DMS153 (cell line): ENCODE results near the gene BSND.
"Not testable (repeated sequence)": the region's sequence is repeated elsewhere in the genome, so short reads cannot be mapped to it uniquely, and the experiment has no call there.

Experiments
- DNase-seq: peaks from one replicate; lab custom pipeline; 2025; lab: John Stamatoyannopoulos, UW

The BSND gene

DNA sequence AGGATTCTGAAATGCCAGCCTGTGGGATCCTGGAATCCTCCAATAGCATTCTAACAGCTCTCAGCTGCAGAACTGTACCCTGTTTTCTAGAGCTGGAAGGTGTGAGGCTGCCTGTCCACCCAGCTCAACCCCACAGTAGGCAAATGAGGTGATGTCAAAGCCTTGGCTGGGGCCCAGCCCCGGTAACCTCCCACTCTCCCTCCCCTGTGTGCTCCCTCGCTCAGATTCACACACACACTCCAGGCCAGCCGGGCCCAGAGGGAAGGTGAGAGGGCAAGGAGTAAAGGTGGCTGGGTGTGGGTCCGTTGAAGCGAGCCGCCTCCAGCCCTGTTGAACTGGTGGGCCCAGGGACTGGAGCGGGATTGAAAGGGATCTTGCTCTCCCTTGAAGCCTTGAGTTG lies at the start of gene BSND:
TSS of gene BSND (plus strand) at position 257 of the 400 bp plus-strand sequence. CDS start 254 bp downstream, outside the sequence.
- DNase-seq, result peak; percentile 13

DNA sequence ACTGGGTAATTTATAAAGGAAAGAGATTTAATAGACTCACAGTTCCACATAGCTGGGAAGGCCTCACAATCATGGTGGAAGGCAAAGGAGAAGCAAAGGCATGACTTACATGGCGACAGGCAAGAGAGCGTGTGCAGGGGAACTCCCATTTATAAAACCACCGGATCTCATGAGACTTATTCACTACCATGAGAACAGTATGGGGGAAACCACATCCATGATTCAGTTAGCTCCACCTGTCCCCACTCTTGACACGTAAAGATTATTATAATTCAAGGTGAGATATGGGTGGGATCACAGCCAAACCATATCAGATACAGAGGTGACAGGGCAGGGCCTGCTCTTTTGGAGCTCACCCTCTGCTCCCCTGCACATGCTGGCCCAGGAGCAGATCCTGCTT lies 49.7 kb upstream of the BSND start:
- DNase-seq, result no peak

DNA sequence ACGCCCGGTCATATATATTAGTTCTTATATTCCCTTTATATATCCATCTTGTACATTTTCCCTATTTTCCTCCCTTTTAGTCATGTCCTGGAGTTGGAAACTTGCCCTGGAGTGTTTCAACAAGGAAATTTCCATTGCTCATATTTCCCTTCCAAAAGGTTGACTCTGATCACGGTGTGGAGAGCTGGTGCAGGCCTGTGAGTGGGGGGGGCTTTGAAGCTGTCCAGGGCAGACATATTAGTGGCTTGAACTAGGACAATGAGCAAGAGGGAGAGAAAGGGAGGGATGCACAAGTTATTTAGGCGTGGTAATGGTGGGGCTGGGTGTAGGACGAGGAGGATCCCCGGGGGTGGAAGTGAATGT lies 48.7 kb upstream of the BSND start:
- no peak for DNase-seq

DNA sequence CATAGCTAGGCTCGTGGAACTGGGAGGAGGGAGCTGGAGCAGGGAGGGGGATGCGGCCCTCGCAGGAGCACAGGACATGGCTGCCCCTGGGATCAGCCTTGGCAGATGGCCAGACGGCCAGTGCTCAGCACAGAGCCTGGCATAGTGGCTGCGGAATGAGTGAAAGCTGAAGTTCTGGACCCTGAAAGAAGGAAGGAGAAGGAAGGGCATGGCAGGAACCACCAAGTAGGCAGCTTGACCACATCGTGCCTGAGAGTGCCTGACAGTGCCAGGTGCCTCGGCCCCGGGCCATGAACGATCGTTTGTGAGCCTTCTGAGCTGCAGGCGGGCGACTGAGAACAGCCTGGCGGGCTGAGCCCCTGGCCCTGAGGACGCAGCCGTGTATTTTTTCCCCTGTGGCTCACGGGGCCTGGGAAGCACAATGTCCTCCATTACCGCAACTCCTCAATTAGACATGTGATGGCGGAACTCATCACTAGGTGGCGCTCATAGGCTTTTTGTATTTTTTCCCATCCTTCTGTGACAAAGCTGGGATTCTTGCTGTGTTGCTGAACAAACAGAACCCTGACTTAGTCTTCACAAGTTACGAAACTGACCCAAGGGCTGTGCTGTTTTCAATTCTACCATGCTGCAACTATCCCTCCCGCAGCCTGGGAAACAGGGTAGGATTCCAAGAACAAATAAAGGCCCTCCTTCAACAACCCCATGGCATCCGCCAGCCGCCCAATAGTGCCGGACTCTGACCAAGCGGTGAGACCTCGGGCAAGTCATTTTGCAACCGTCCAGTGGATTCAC lies 48.2 kb upstream of the BSND start:
- DNase-seq, result peak; percentile 53

DNA sequence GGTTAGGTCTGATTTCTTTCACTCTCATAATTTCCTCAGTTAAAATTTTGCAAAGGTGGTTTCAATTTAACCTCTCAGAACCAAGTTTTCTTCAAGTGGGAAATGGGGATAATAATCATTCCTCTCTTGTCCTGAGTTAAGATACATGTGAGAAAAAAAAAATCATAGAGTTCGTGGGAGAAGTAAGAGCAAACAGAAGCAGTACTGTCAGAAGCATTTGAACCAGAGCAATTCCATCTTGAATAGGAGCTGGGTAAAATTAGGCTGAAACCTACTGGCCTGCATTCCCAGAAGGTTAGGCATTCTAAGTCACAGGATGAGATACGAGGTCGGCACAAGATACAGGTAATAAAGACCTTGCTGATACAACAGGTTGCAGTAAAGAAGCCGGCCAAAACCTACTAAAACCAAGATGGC lies 46.9 kb upstream of the BSND start:
- DNase-seq, result no peak

DNA sequence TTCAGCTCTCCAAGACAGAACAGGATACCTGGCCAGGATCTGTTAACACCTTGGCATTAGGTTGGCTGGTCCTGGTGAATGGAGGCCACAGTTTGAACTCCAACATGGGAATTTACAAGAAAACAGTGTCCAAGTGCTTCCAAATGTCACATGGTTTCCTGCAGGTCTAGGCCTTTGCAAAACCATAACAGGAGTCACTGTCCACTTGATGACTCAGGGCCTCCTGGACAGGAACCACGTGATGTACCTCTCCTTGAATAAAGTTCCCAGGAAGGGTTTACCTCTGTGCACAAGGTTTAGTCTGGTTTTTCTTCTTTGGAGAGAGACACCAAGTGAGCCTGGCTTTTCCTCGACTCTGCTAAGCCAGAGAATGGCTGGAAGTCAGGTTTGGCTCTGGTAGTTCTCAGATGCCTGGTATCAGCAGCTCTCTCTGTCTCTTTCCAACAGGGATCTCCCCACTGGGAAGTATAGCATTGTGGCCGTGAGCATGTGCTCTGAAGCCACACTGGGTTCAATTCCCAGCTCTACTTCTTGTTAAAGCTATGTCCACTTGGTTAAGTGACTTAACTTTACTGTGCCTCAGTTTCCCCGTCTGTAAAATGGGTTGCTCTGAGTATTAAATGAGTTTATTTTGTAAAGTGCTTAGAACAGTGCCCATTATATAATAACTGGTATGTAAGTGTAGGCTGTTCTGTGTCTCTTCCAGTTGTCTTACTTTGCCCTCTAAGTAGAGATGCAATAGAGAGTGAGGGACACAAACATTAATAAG lies 45.6 kb upstream of the BSND start:
- DNase-seq, result no peak

DNA sequence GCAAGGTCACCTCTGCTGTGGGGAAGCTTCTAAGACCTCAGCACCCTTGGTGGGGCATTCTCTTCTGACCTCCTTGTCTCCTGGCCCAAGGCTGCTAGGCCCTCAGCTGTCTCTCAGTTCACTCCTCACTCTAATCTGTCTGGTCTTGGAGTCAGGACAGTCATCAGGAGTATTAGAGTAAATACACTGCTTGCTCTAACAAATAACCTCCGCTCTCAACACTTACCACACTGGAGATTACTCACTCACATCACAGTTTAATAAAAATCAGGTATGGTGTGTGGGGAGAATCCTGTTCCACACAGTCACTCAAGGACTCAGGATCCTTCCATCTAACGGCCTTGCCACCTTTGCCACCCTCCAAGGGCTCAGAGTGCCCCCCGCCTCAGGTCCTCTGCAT lies 44.9 kb upstream of the BSND start:
- no peak for DNase-seq

DNA sequence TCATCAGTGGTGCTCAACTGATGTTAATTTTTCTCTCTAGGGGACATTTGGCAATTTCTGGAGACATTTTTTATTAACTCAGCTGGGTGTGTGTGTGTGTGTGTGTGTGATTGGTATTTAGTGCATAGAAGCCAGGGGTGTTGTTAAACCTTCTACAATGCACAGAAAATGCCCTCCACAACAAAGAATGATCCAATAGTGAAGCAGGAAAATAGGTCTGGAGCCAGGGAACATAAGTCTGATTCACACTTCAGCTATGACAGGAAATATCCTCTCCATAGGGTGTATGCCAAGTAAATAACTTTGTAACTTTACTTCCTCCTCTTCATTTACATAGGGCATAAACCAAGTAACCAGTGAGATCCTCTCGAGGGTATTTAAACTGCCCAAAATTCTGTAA lies 43.4 kb upstream of the BSND start:
- DNase-seq, result peak; percentile 19

DNA sequence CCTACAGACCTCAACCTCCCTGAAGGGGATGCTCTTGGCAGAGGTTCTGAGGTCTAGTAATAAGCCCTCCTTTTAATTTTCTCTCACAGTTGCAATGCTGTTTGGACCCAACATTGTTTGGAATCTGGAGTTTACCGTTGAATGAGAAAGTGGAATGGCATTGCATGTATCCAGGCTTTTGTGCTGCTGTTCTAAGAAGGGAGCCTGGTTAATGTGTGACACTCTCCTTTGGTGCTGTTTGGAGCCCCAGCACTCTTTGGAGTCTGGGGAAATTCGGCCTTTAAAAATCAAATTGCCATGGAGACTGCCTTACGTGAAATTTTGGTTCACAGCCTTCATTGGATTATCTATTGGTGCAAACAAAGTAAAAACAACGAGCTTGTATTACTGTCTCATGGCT lies 42.0 kb upstream of the BSND start:
- DNase-seq, result no peak

DNA sequence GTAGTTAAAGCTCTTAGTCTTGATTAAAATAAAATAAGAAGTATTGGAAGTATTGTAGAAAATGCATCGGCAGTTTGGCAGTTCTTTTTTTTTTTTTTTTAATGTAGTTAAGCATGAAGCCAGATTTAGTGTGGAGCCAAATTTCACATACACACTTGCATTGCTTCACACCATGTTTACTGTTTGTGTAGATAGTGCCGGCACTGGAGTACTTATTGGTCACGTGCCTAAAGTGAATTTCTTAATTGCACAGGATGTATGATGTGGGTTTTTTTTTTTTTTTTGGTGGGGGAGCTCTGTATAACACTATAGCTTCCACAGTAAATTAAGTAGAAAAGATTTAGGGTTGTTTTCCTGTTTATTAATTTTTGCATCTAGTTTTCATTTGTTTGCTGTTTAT lies 39.5 kb upstream of the BSND start:
- DNase-seq, result no peak

DNA sequence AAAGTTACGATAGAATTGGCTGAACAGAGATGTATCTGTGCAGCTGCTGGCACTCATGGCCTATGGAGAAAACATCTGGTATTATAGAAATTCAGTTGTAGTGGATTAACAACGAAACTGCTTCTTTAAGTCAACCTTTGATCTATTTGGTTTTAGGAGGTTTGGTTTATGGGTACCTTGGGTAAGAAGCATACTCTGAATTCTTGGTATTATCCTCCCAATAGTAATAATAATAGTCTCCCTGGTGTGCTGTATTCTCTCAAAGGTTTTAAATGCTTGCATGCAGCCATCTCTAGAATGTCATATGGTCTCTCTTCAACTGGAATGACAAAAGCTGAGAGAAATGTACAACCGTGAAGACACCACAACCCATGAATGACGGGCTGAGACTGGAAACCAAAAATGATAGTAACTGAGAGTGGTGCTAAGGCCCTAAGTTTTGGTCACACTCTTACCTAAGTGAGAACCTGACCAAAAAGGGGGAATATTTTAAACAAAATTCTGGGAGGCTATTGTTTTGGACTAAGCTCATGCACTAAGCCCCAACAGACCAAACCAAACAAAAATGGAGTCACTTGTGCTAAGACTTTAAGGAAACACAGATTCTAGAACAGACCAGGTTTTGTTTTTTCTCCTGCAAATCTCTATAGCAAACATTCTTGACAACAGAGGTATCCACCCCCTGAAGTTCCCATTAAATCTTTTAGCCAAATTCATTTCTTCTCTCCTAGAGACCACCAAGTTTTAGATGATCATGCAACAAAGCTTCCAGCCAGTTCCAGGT lies 35.9 kb upstream of the BSND start:
- DNase-seq, result no peak

DNA sequence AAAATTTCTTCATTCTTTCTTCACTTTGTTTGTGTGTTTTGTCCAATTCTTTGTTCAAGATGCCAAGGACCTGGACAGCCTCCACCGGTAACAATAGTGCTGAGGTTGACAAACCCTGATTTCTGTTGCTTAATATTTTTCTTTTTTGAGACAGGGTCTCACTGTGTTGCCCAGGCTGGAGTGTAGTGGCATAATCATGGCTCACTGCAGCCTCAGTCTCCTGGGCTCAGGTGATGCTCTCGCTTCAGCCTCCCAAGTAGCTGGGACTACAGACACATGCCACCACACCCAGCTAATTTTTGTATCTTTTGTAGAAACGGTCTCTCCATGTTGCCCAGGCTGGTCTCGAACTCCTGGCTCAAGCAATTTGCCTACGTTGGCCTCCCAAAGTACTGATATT lies 34.9 kb upstream of the BSND start:
- DNase-seq, result not testable (repeated sequence)

DNA sequence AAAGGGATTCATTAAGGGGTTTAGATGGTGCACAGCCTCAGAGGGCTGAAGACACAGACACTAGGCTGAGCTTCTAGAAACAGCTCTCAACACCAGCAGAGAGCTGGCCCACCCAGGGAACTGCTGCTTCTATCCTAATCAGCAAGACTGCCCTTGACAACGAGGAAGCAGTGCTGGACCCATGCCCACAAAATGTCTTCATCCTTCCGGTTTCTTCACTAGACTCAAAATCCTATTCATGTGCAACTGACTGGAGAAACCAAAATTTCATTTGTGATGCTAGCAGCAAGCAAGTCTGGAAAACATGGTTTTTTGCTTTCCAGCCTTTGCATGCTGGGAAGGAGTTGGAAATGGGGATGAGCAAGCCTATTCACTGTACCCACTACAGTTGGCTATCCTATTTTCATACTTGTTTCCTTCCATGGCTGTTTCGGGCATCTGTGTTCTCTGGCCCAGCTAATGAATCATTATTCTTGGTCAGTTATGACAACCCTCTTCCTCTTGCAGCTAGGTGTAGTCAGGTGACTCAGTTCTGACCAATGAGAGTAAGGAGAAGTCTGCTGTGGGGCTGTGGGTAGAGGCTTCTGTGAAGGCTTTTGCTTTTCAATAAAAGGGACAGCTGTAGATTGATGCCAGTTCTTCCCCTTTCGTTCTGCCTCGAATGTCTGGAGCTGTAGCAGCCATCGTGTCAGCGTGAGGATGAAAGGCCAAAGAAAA lies 33.0 kb upstream of the BSND start:
- peak; percentile 29 for DNase-seq

DNA sequence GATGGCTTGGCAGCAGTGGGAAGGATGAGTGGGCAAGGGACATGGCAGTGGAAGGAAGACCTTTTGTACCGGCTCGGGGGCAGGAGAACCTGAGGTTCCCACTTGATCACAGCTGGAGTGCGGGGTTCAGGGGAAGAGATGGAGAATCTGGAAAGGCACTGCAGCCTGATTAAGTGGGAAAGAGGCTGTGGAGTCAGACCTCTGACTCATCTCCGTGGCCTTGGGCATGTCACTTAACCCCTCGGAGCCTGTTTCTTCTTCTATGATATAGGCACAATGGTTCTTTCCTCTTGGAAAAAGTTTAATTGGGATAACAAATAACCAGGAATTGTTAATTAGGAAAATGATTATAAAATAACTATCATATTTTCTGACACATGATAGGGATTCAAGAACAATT lies 31.4 kb upstream of the BSND start:
- DNase-seq, result no peak

DNA sequence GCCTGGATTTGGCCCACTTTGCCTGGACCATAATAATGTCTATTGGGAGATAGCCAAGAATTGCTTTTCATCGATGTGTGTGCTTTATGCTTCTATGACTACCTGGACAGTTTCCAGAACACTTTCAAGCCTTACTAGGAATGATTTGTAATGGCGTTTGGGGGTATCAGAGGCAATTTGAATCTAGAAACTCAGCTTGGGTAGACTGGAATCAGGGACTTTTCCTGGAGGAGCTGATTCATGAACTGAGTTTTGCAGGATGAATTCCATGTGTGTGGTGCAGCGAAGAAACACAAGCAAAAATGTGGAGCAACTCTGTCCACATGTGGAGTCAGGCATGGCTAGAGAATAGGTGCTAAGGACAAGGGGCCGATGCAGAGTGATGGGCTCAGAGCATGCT lies 30.2 kb upstream of the BSND start:
- DNase-seq, result no peak

DNA sequence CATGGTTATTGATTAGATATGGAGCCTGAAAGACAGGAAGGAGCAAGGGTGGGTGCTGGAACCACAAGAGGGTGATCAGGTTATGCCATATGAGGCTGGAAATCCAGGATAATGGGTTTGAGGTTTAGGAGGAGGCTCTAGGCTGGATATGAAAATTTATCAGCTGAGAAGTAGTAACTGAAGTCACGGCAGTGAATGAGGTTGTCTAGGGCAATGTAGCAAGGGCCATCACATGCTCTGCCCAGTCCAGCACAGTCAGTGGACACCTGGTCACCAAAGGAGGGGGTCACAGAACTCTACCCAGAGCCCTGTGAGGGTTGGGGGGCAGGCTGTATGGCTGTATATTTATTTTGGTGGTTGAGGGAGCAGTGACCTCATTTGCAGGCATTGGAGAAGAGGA lies 28.9 kb upstream of the BSND start:
- DNase-seq, result no peak

DNA sequence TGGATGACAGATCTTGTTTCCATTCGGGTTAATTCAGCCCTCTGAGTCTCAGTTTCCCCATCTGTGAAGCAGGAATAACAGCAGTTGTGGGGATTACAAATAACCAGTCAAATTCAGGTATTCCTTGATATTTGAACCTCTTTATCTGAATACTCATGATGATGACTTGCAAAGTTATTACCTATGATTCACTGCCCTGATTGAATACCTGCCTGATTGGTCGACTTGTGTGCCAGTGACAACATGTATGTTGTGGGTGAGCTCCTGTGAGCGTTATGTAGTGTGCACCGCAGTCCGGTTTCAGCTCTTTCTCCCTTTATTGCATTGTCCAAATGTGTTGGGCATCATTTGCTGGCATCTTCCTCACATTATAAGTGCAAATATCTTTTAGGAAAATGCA lies 27.8 kb upstream of the BSND start:
- DNase-seq, result no peak

DNA sequence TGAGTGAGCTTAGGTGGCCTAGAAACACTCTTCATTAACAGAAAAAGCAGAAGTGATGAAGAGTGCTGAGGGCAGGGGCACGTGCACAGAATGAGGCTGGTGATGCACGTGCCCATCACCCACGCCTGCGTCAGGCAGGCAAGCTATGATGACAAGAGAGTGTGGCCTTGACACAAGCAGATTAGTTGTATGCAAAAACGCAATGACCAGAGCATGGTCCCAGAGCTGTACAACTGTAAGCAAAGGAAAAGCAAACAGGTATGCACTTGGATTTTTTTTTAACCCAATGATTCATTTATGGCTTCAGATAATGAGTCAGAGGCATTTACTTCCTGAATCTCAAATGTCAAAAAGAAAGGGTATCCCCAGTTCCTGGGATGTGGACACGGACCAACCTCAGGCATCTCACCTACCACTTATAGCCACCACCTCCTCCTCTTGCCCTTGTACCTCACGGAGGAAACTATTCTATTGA lies 27.4 kb upstream of the BSND start:
- DNase-seq, result peak; percentile 72

DNA sequence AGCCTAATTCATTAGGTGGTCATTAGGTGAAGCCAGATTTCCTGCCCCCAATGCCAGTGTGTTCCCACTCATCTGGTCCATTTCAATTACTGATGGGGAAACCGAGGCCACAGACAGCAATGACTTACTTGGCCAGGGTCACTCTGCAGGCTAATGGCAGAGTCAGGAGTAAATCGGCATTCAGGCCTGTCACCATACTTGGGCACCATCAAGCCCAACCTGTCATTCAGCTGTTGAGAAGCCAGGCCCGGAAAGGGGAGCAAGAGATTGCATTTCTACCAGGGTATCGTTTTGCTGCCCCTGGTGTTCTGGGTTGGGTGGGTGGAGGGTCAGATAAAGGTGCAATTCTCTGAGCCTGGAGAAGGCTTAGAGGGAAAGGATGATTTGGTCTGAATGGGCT lies 26.3 kb upstream of the BSND start:
- DNase-seq, result no peak

DNA sequence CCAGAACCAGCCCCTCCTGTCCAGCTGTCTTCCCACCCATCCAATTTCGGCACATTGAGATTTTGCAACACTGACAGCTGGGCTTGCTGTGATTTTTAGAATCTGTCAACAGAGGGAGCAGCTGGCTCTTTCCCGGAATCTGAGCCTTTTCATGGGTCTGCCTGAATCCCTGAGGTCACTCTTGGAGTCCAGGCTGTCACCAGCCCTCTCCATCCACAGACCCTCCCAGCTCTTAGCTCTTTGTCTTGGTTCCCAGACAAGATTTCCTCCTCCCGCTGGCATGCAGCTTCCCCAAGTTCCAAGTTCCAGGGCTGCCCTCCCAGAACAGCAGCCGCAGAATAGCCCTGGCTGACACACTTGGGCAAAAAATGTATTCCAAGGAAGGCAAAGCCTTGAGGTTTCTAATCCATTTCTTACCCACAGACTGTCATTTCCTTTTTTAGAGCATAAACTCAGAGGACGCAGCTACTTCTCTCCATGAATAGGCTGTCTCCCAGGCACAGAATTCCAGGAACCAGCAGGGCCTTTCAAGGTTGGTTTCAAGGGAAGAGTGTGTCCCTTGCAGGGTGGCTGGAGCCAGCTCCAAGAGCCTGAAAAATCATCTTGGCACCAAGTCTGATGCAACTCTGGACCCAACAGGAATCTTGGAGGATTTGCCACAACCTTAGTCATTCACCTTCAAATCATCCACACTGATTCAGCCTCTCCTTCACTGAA lies 25.4 kb upstream of the BSND start:
- no peak for DNase-seq

DNA sequence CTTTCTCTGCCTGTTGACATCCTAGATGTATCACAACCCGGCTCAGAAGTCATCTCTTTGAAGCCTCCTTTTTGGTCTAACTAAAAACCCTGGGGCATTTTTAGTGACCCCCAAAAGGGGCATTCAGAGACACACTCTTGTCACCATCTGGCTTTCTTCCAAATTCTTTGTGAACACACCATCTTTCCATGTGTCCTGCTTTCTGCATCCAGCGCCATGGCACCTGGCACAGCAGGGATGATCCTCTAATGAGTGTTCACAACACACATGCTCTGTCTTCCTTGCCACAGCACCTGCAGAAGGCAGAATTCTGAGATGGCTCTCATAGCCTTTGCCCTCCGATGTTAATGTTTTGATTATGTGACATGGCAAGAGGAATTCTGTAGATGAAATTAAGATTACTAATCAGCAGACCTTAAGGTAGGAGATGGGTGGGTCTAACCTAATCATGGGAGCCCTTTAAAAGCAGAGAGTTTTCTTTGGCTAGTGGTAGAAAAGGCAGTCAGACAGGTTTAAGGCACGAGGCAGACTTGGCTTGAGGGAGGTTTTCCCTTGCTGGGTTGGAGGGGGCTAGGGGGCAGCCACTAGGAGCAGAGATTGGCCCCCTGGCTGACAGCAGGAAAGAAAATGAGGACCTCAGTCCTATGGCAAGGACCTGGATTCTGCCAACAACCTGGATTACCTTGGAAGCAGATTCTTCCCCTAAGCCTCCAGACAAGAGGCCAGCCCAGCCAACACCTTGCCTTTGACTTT lies 23.2 kb upstream of the BSND start:
- no peak for DNase-seq
